ENCODE data around the gene RPA4. TPM values are rescaled to one million over a fixed set of nuclear protein-coding genes. Genes with fewer than 3 reads are reported as not detected.

The RPA4 gene
- total RNA-seq, 2 experiments from 2014 or later: 0.50 to 0.83 TPM

DNA sequence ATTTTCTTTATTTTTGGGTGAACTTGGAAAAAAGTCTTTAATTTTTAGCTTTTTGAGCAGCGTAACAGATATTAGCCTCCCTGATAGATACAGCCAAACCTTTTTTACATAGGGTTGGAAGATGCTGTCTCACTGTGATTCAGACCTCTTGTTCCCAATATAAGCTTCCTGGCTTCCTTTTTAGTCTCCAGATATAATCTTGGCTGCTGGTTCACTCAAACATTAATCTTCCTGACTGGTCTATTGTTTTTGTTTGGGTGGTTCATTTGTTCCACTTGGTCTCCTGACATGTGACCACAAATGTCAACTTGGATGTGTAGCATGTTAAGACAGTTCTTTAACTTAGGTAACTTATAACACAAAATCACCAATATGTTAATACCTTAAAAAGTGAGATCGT lies 23.0 kb downstream of the RPA4 start:
- Mint-ChIP-seq H3K27me3 (no peaks in the 10 kb centered on the region), H3K4me3 (no peak overlapping the region), H3K9me3 (no peaks in the 10 kb centered on the region), H3K27ac (no peak overlapping the region), H3K36me3 (ENCODE audit: low read depth) (no peaks in the 10 kb centered on the region), H3K4me1 (no peaks in the 10 kb centered on the region)
- ChIA-PET CTCF (no interaction called here), POLR2A (no interaction called here)
- DNase-seq: no peak

DNA sequence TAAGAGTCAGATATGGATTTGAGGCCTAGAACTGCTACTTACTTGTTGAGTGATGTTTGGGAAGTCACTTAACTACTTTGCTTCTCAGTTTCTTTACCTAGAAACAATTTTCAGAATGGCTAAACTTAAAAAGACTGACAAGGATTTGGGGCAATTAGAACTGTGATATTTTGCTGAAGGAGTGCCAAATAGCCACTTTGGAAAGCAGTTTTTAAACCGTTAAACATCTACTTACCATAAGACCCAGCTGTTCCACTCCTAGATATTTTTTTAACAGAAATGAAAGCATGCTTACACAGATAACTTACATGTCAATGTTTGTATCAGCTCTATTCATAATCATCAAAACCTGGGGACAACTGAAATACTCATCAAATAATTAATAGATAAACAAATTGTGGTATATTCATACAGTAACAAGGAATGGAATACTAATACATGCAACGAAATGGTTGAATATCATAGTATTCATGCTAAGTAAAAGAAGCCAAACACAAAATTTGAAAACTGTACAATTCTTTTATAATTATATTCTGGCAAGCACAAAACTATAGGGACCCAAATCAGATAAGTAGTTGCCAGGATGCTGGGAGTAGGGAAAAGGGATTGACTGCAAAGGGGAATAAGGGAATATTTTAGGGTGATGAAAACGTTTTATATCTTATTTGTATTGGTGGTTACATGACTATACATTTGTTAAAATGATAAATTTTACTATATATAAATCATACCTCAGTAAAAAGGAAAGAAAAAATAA lies 24.0 kb downstream of the RPA4 start:
- H3K9me3 Mint-ChIP-seq: no peaks in the 10 kb centered on the region
- H3K27me3 Mint-ChIP-seq: no peaks in the 10 kb centered on the region
- CTCF ChIA-PET: no interaction called here
- H3K36me3 Mint-ChIP-seq (ENCODE audit: low read depth): no peaks in the 10 kb centered on the region
- DNase-seq: no peak
- POLR2A ChIA-PET: no interaction called here
- no peak overlapping the region for H3K27ac Mint-ChIP-seq
- H3K4me3 Mint-ChIP-seq: no peak overlapping the region
- no peaks in the 10 kb centered on the region for H3K4me1 Mint-ChIP-seq

DNA sequence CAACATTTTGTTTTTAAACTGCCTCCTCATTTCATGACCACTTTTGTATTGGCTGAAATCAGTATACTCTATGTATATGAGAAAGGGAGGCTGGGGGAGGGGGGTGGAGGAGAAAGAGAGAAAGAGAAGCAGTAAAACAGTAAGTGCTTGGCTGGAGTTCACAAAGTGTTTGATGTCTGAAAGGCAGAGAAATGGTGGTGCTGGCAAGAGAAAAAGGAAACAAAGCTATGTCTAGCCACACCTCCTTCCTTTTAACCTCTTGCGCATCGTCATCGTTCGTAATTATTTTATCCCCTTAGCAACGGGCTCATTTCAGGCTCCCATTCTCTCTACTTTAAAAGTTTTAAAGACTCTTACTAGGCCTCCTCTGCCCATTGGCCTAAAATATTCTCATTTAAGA lies 25.6 kb downstream of the RPA4 start:
- H3K36me3 Mint-ChIP-seq (ENCODE audit: low read depth): no peaks in the 10 kb centered on the region
- CTCF ChIA-PET: no interaction called here
- no peaks in the 10 kb centered on the region for H3K27me3 Mint-ChIP-seq
- H3K9me3 Mint-ChIP-seq: no peaks in the 10 kb centered on the region
- no peak overlapping the region for H3K27ac Mint-ChIP-seq
- no peak for DNase-seq
- no peaks in the 10 kb centered on the region for H3K4me1 Mint-ChIP-seq
- POLR2A ChIA-PET: no interaction called here
- H3K4me3 Mint-ChIP-seq: no peak overlapping the region

- Mint-ChIP-seq H3K27me3 (no peaks in the 10 kb centered on the region), H3K36me3 (ENCODE audit: low read depth) (peaks cover 3% of the 10 kb centered on the region), H3K4me1 (no peaks in the 10 kb centered on the region), H3K9me3 (no peaks in the 10 kb centered on the region), H3K4me3 (no peak overlapping the region), H3K27ac (no peak overlapping the region)
- CTCF ChIA-PET: no interaction called here
- no peak for DNase-seq
- POLR2A ChIA-PET: no interaction called here
These were observed 35.2 kb downstream of the RPA4 start for GRCh38 chrX:96918864-96919263.

GRCh38 chrX:96919672-96920071 lies 36.0 kb downstream of the RPA4 start:
- Mint-ChIP-seq H3K9me3 (no peaks in the 10 kb centered on the region), H3K27me3 (no peaks in the 10 kb centered on the region), H3K4me3 (no peak overlapping the region), H3K27ac (no peak overlapping the region), H3K36me3 (ENCODE audit: low read depth) (peaks cover 3% of the 10 kb centered on the region), H3K4me1 (no peaks in the 10 kb centered on the region)
- ChIA-PET POLR2A (no interaction called here), CTCF (no interaction called here)
- DNase-seq: no peak

GRCh38 chrX:96924581-96924980 lies 40.9 kb downstream of the RPA4 start:
- Mint-ChIP-seq H3K9me3 (no peaks in the 10 kb centered on the region), H3K27me3 (no peaks in the 10 kb centered on the region), H3K4me1 (no peaks in the 10 kb centered on the region), H3K4me3 (no peak overlapping the region), H3K27ac (no peak overlapping the region), H3K36me3 (ENCODE audit: low read depth) (peaks cover 9% of the 10 kb centered on the region)
- CTCF ChIA-PET: no interaction called here
- POLR2A ChIA-PET: no interaction called here
- DNase-seq: no peak

DNA sequence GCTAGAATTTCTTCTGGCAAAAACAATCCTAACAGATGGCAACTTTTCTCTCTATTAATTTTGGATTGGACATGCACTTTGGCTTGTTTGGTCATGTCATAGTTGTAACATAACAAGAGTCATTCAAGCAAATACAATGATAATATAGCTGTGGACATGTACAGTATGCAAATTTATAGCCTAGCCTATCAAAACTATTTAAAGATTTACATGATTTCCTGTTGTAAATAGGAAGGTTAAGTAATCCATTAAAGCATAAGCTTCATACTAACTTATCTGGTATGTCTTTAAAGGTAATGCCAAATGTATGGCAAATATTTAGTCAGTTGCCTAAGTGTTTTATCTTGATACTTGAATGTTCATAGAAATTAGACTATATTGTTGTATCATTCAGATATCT lies 45.3 kb downstream of the RPA4 start:
- DNase-seq: no peak

More for the DNA sequence above, 45.3 kb downstream of the RPA4 start:
- ChIA-PET POLR2A (no interaction called here), CTCF (no interaction called here)
- no peaks in the 10 kb centered on the region for H3K4me1 Mint-ChIP-seq
- H3K27ac Mint-ChIP-seq: no peak overlapping the region
- H3K4me3 Mint-ChIP-seq: no peak overlapping the region
- H3K36me3 Mint-ChIP-seq (ENCODE audit: low read depth): peaks cover 7% of the 10 kb centered on the region
- no peaks in the 10 kb centered on the region for H3K27me3 Mint-ChIP-seq
- no peaks in the 10 kb centered on the region for H3K9me3 Mint-ChIP-seq

Other genes starting within 250 kb of the RPA4 start
- gene DIAPH2, start 199.1 kb upstream of the RPA4 start, total RNA-seq: 10 to 100 TPM; 15.4 to 18.3 TPM

All from activated CD4-positive, alpha-beta T cell treated with anti-CD3 and anti-CD28 coated beads, Interleukin-2, amount 10 ng/mL, durations not matched to agents 7 days and 5 days (primary cell).